GM21390 (cell line): ENCODE data around the gene TDRD9.
"Not testable (repeated sequence)": the region's sequence is repeated elsewhere in the genome, so short reads cannot be mapped to it uniquely, and the experiment has no call there.

Experiments used
- ATAC-seq: cut with Tn5 transposase; IDR thresholded peaks from one replicate; pipeline ENCODE4 v1.9.1; 2021; ENCODE audit not compliant: unreplicated experiment

The TDRD9 gene, protein sequence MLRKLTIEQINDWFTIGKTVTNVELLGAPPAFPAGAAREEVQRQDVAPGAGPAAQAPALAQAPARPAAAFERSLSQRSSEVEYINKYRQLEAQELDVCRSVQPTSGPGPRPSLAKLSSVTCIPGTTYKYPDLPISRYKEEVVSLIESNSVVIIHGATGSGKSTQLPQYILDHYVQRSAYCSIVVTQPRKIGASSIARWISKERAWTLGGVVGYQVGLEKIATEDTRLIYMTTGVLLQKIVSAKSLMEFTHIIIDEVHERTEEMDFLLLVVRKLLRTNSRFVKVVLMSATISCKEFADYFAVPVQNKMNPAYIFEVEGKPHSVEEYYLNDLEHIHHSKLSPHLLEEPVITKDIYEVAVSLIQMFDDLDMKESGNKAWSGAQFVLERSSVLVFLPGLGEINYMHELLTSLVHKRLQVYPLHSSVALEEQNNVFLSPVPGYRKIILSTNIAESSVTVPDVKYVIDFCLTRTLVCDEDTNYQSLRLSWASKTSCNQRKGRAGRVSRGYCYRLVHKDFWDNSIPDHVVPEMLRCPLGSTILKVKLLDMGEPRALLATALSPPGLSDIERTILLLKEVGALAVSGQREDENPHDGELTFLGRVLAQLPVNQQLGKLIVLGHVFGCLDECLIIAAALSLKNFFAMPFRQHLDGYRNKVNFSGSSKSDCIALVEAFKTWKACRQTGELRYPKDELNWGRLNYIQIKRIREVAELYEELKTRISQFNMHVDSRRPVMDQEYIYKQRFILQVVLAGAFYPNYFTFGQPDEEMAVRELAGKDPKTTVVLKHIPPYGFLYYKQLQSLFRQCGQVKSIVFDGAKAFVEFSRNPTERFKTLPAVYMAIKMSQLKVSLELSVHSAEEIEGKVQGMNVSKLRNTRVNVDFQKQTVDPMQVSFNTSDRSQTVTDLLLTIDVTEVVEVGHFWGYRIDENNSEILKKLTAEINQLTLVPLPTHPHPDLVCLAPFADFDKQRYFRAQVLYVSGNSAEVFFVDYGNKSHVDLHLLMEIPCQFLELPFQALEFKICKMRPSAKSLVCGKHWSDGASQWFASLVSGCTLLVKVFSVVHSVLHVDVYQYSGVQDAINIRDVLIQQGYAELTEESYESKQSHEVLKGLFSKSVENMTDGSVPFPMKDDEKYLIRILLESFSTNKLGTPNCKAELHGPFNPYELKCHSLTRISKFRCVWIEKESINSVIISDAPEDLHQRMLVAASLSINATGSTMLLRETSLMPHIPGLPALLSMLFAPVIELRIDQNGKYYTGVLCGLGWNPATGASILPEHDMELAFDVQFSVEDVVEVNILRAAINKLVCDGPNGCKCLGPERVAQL (N-terminal part only)

DNA sequence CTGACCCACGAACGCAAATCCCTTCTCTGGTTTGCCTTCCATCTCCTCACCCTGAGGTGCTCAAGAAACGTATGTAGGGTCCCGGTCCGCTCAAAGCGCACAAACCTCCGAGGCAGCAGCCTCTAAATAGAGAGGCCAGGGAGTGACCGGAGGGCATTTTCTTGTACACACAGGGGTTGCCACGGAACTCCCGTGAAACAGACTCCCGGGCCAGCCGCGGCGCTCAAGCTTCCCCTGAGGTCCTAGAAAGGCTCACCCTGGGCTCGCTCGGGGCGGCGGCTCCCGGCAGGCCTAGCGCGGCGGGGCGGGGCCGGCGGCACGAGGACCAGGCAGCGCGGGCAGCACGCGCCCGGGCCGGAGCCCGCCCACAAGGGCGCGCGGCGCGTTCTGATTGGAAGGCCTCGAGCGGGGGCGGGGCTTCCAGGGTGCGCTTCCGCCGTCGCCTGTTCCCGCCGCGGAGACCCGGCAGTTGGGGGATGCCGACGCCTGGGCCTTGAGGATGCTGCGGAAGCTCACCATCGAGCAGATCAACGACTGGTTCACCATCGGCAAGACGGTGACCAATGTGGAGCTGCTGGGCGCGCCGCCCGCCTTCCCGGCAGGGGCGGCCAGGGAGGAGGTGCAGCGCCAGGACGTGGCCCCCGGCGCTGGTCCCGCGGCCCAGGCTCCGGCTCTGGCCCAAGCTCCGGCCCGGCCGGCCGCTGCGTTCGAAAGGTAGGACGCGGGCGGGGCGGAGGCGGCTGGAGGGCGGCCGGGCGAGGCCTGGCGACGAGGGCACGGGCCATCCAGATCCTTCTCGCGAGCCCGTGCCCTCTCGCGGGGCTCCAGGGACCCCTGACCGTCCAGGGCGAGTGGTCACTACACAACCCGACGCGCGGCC lies at the start of gene TDRD9:
TDRD9 (plus strand) TSS at position 446 of the 880 bp plus-strand sequence; CDS start at position 500, 54 bp downstream.
- no peak for ATAC-seq

GRCh38 chr14:103879118-103879569 lies 49.1 kb upstream of the TDRD9 start:
- ATAC-seq: no peak

DNA sequence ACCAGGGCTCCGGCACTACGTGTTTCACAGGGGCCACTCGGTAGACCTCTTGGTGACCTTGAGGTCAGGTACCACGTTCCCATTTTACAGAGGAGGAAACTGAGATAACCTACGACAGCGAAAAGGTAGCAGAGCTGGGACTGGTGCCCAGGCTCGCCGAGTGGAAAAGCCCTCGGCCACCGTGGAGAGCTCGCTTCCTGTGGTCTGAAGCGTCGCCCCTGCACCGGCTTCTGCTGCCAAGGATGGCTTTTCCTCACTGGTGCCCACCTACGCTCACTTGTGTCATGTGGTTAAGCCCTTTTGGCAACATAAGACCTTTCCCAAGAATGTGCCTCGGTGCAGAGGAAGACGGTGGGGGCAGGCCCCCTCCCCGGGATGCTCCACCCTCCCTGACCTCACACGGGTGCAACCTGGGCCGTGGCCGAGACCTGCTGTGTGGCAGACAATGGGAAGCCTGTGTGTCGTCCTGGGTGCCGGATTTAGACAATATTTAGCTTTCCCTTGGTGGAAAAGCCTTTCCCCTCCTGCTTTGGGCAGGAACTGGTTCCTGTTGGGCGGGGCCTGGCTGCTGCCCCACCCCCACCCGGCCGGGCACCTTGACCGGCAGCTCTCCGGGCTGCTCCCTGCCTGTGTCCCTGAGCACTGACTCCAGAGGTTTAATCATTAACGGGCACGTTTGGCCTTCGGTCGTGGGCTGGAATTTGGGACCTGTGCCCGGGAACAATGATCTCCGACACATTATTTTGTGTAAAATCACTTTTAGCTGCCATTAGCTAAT lies 48.5 kb upstream of the TDRD9 start:
- no peak for ATAC-seq

DNA sequence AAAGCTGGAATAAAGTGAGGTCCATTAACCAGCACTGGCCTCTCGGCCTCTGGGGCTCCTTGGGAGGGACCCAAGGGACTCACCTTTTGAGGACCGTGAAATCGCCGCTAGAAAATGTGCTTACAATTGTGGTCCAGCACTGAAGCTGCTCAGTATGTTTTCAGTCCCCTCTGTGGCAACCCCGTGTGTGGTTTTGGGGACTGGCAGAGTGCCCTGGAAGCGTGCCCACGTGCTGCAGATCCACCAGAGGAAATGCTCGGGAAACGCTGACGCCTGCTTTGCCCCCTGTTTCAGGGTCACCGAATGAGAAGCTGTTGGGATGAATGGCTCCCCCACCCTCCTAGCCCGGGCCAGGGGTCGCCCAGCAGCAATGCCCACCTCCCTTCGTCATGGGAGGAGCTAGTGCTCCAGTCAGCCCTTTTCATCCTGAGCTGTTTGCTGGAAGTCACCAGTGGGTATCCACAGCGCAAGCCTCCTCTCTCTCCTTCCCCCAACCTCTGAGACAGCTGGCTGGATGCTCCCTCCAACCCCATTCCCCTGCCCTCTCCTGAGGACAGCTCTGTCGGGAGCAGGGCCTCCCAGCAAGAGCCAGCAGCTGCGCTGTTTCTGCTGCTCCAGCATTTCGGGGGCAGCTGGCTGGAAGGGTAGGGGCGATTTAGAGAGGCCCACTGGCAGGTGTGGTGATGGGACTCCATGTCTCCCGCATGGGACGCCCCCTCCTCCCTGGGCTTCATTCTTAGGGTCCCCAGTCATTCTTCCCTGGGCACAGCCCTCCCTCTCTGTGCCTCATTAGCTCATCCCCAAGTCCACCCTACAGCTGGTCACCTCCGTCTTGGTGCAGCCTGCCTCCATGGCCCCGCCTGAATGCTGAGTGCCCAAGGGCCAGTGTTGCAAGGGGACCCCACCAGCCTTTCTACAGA lies 47.6 kb upstream of the TDRD9 start:
- ATAC-seq: no peak

- no peak for ATAC-seq
Observed at GRCh38 chr14:103881268-103882201, 46.7 kb upstream of the TDRD9 start.

- no peak for ATAC-seq
Observed at GRCh38 chr14:103882503-103883262, 45.6 kb upstream of the TDRD9 start.

DNA sequence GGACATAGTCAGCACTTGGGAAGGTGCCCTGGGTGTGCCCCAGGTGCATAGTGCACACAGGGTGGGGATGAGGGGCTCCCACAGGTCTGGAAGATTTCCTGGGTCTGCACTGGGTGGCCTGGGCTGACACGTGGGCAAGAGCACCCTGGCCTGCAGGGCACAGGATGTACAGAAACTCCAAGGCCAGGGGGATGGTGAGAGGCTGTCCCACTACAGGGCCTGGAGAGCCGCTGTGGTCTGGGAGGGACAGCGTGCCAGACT lies 45.1 kb upstream of the TDRD9 start:
- no peak for ATAC-seq

DNA sequence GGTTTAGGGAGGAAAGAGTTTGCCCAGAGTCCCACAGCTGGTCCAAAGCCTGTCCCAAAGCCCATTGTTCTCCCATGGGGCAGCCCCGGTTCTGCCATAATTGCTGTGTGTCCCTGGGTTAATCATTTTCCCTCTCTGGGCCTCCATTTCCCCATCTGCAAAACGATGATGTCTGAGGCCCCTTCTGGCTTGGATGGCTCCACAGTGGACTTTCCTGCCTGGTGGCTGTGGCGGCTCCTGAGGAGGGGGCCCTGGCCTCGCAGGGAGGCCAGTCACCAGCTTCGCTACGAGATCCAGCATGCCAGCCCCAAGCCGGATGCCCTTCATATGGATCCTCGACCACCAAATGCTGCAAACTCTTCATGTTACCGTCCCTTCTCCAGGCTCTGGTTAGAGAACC lies 43.4 kb upstream of the TDRD9 start:
- ATAC-seq: no peak

- ATAC-seq: no peak
Observed at GRCh38 chr14:103885509-103885932, 42.7 kb upstream of the TDRD9 start.

GRCh38 chr14:103886304-103887169 lies 41.7 kb upstream of the TDRD9 start:
- ATAC-seq: no peak

DNA sequence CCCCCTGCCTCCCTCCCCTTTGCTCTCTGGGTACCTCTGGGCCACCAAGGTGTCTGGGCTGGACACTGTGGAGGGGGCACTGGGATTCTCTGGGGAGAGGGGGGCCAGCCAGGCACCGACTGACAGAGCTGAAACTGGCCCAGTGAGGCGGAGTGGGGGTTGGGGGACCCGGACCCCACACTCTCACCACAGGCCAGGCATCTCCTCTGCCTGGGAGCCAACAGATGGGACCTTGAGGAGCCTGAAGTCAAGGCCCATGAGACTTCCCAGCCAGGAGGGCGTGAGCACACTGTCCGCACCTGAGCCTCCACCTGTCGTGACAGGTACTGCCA lies 41.1 kb upstream of the TDRD9 start:
- no peak for ATAC-seq

DNA sequence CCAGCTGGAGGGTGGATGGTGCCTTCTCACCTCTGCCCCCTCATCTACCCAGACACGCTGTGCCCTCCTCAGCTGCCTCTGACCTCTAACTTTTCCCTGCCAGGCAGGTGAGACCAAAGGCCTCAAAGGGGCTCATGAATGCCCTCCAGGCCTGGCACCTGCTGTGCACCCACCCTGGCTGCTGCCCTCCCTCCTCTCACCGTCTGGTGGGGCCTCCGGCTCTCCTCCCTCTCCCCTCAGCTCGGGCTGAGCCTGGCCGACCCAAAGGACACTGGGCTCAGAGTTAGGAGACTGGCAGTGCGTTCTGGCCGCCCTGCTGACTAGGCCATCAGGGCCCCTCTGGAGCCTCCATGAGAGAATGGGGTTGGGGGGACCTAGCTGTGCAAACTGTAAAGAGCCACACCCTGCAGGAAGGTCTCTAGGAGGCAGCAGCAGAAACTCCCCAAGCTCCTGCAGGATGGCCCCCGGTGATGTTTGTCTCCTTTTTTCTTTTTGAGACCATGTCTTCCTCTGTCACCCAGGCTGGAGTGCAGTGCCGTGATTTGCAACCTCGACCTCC lies 40.6 kb upstream of the TDRD9 start:
- no peak for ATAC-seq

DNA sequence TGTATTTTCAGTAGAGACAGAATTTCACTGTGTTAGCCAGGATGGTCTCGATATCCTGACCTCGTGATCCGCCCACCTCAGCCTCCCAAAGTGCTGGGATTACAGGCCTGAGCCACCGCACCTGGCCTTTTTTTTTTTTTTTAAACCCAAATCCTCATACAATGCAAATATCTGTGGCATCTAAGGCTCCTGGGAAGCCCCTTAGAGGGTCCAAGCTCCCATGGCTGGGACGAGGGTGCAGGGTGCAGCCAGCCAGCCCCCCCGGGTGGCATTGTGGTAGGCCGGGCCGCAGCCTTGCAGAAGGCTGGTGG lies 39.3 kb upstream of the TDRD9 start:
- ATAC-seq: not testable (repeated sequence)

DNA sequence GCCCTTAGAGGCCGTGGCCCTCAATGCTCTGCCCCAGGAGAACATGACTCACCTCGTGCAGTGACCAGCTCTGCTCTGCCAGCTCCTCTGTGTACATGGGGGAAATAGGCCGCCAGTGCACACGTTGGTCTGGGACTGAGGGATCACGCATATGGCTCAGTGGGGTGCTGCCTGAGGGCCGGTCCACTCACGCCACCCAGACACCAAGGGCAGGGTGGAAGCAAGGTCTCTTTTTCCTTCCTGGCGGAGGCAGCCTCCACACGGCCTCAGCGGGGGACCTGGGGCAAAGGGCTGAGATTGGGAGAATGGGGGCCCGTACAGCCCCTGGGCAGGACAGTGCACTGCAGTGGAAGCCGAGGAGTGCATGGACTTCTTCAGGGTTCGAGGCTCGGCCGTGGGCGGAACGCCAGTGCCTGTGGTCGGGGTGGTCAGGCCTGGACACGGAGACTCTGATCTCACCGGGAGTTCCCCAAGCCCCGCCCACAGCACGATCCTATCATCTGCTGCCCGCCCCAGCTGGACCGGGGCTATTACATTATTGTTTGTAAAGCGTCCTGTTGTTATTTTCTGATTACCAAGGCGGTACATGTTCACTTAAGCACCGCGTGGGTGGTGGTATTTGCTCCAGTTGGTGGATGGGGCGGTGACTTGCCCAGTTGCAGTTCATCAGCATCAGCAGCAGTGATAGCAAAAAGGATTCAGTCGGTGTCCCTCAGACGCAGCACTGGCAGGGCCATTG lies 38.8 kb upstream of the TDRD9 start:
- ATAC-seq: no peak

- no peak for ATAC-seq
Observed at GRCh38 chr14:103890052-103890371, 38.2 kb upstream of the TDRD9 start.
